DOHH2 (cell line): ENCODE data around the gene SEPHS2.
A peak's percentile ranks its signal among the peaks of the same experiment; 100 is the strongest.
"Not testable (repeated sequence)": the region's sequence is repeated elsewhere in the genome, so short reads cannot be mapped to it uniquely, and the experiment has no call there.

Experiments used
- H3F3A ChIP-seq: fragments of 200-600 bp; sonication (generic), shearing (Covaris generic); 2 replicates; pipeline ENCODE4 v1.6.0; 2016; ENCODE audit warnings: antibody characterized with exemption, mild to moderate bottlenecking; ENCODE audit not compliant: control insufficient read depth, insufficient read depth
- H3K27ac ChIP-seq: fragments of 200-600 bp; sonication (generic); 2 replicates; pipeline ENCODE4 v1.5.1; 2014; ENCODE audit warnings: low read depth, mild to moderate bottlenecking, low read length, moderate library complexity
- H3K27me3 ChIP-seq: fragments of 200-600 bp; sonication (generic); 2 replicates; pipeline ENCODE4 v1.6.1; 2014; ENCODE audit warnings: mild to moderate bottlenecking, low read length, mixed read lengths; ENCODE audit not compliant: control insufficient read depth
- H3K36me3 ChIP-seq: fragments of 200-600 bp; sonication (generic); 2 replicates; pipeline ENCODE4 v1.6.1; 2014; ENCODE audit warnings: mild to moderate bottlenecking, low read length, moderate library complexity, mixed read lengths; ENCODE audit not compliant: control insufficient read depth
- H3K4me1 ChIP-seq: fragments of 200-600 bp; sonication (generic); 2 replicates; pipeline ENCODE4 v1.6.1; 2014; ENCODE audit warnings: mild to moderate bottlenecking, low read length, mixed read lengths; ENCODE audit not compliant: control insufficient read depth
- H3K4me2 ChIP-seq: fragments of 200-600 bp; sonication (generic); 2 replicates; pipeline ENCODE4 v1.6.0; 2014; ENCODE audit warnings: mild to moderate bottlenecking, low read length, moderate library complexity
- H3K4me3 ChIP-seq: fragments of 200-600 bp; sonication (generic); 2 replicates; pipeline ENCODE4 v1.5.1; 2014; ENCODE audit warnings: mild to moderate bottlenecking, low read length, mixed read lengths
- H3K79me2 ChIP-seq: fragments of 200-600 bp; sonication (generic); 2 replicates; pipeline ENCODE4 v1.6.1; 2014; ENCODE audit warnings: mild to moderate bottlenecking, low read length, mixed read lengths; ENCODE audit not compliant: control insufficient read depth
- H3K9me2 ChIP-seq: fragments of 200-600 bp; sonication (generic); replicated peaks from 2 replicates; pipeline ENCODE4 v1.6.1; 2014; ENCODE audit warnings: mild to moderate bottlenecking, low read length, mixed read lengths; ENCODE audit not compliant: control insufficient read depth
- H3K9me3 ChIP-seq: fragments of 200-600 bp; sonication (generic); 2 replicates; pipeline ENCODE4 v1.6.1; 2014; ENCODE audit warnings: antibody characterized with exemption, low read length, mixed read lengths; ENCODE audit not compliant: control insufficient read depth, insufficient read depth
- H4K20me1 ChIP-seq: fragments of 200-600 bp; sonication (generic); 2 replicates; pipeline ENCODE4 v1.6.0; 2014; ENCODE audit warnings: low read depth, mild to moderate bottlenecking, antibody characterized with exemption, low read length, moderate library complexity; ENCODE audit not compliant: control insufficient read depth, insufficient read depth
- CTCF ChIP-seq: fragments of 200-600 bp; sonication (generic); IDR thresholded peaks from one replicate; pipeline ENCODE4 v1.5.1; 2014; ENCODE audit warnings: antibody characterized with exemption, mild to moderate bottlenecking, low read depth, low read length; ENCODE audit not compliant: poor library complexity, severe bottlenecking
- EZH2phosphoT487 ChIP-seq: fragments of 200-600 bp; sonication (generic); IDR thresholded peaks from 2 replicates; pipeline ENCODE4 v1.6.1; 2017; ENCODE audit warnings: borderline replicate concordance, mild to moderate bottlenecking, antibody characterized with exemption, low read length, moderate library complexity, mixed read lengths

The SEPHS2 gene

GRCh38 chr16:30456302-30456701, 10.6 kb upstream of the SEPHS2 start:
- Histone ChIP-seq H3F3A (peaks cover 45% of the 10 kb centered on the region), H3K9me2 (no peaks in the 10 kb centered on the region), H3K27ac (peak overlapping the region; percentile 97), H4K20me1 (no peaks in the 10 kb centered on the region), H3K4me2 (peak overlapping the region; percentile 76), H3K27me3 (no peaks in the 10 kb centered on the region), H3K79me2 (peaks cover 50% of the 10 kb centered on the region), H3K4me1 (peaks cover 96% of the 10 kb centered on the region), H3K36me3 (peaks cover 4% of the 10 kb centered on the region; the same call in 1 of the 2 replicates), H3K9me3 (no peaks in the 10 kb centered on the region), H3K4me3 (peak overlapping the region; percentile 53)
- no peak for TF ChIP-seq CTCF
- TF ChIP-seq EZH2phosphoT487: no peak

- H3K9me2 ChIP-seq, H3K27me3 ChIP-seq, H3K9me3 ChIP-seq, H3K36me3 ChIP-seq, H4K20me1 ChIP-seq: not testable (repeated sequence)
- peak overlapping the region; percentile 69 for H3K4me3 ChIP-seq
- peaks cover 93% of the 10 kb centered on the region for H3K4me1 ChIP-seq
- H3F3A ChIP-seq: peaks cover 36% of the 10 kb centered on the region
- H3K27ac ChIP-seq: peak overlapping the region; percentile 97
- peak overlapping the region; percentile 76 for H3K4me2 ChIP-seq
- H3K79me2 ChIP-seq: peaks cover 50% of the 10 kb centered on the region
Observed at GRCh38 chr16:30452709-30453580, 7.3 kb upstream of the SEPHS2 start.

GRCh38 chr16:30449116-30449435, 3.4 kb upstream of the SEPHS2 start:
- Histone ChIP-seq H3K4me1 (peaks cover 73% of the 10 kb centered on the region), H3K4me3 (no peak overlapping the region), H3K9me2 (no peaks in the 10 kb centered on the region), H3K9me3 (no peaks in the 10 kb centered on the region), H3K4me2 (no peak overlapping the region), H3K27me3 (no peaks in the 10 kb centered on the region), H3K27ac (no peak overlapping the region), H3K79me2 (peaks cover 41% of the 10 kb centered on the region), H4K20me1 (peaks cover 11% of the 10 kb centered on the region), H3F3A (peaks cover 36% of the 10 kb centered on the region), H3K36me3 (peaks cover 16% of the 10 kb centered on the region)
- no peak for TF ChIP-seq EZH2phosphoT487
- no peak for TF ChIP-seq CTCF

DNA sequence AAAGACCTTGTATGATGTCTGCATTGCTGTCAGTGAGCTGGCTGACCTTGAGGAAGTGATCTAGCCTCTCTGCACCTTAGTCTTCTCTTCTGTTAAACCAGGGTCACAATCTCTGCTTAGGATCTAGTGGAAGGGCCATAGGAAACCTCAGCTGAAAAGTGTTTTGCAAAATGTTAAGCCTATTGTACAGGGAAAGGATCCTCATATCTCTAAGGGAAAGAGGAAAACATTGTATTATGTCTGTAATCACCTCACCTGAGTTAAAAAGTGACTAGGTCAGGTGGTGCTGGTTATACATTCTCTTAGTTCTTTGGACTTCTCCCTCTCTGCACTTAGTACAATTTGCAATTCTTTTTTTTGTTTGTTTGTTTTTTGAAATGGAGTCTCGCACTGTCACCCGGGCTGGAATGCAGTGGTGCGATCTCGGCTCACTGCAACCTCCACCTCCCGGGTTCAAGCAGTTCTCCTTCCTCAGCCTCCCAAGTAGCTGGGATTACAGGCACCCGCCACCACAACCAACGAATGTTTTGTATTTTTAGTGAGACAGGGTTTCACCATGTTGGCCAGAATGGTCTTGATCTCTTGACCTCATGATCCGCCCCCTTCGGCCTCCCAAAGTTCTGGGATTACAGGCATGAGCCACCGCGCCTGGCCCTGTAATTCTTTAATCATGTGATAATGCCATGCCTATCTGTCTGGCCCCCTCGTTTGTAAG, 2.0 kb upstream of the SEPHS2 start:
- Histone ChIP-seq H3K27ac (no peak overlapping the region), H3K9me2 (no peaks in the 10 kb centered on the region), H3K27me3 (no peaks in the 10 kb centered on the region), H4K20me1 (peaks cover 21% of the 10 kb centered on the region), H3K4me3 (no peak overlapping the region), H3K9me3 (no peaks in the 10 kb centered on the region), H3K4me1 (peaks cover 72% of the 10 kb centered on the region), H3K79me2 (peaks cover 43% of the 10 kb centered on the region), H3K4me2 (no peak overlapping the region), H3K36me3 (peaks cover 30% of the 10 kb centered on the region), H3F3A (peaks cover 43% of the 10 kb centered on the region)
- TF ChIP-seq CTCF (no peak), EZH2phosphoT487 (no peak)
